Endothelial cell of hepatic sinusoid (primary cell): ENCODE data around the gene DEFB128.
"Not testable (repeated sequence)": the region's sequence is repeated elsewhere in the genome, so short reads cannot be mapped to it uniquely, and the experiment has no call there.

Source experiments
- in situ Hi-C: cut with HindIII; loops from 2 replicates; pipeline ENCODE4 v1.10.0; 2017; ENCODE audit warnings: low sequenced_read_pairs

Gene DEFB128

GRCh38 chr20:189611-190010, at the start of gene DEFB128:
DEFB128 (minus strand) TSS chr20:189711; CDS start chr20:189623, 88 bp downstream.
- in situ Hi-C loops: loop anchor here (5.0 kb wide), 1 partner anchor 52 kb away; no protein-coding TSS in a partner anchor

GRCh38 chr20:237929-238328, 48.4 kb upstream of the DEFB128 start:
- in situ Hi-C loops: loop anchor here (5.0 kb wide), 1 partner anchor 71 kb away; no protein-coding TSS in a partner anchor

- in situ Hi-C loops: loop anchor here (5.0 kb wide), 1 partner anchor 70 kb away; no protein-coding TSS in a partner anchor
Observed at GRCh38 chr20:237489-237888, 48.0 kb upstream of the DEFB128 start.

- in situ Hi-C loops: loop anchor here (5.0 kb wide), 1 partner anchor 69 kb away; no protein-coding TSS in a partner anchor
Observed at GRCh38 chr20:235891-236290, 46.4 kb upstream of the DEFB128 start.

GRCh38 chr20:227439-228105, 38.1 kb upstream of the DEFB128 start:
- in situ Hi-C loops: loop anchor here (5.0 to 10.0 kb wide), 2 partner anchors 90 to 107 kb away; no protein-coding TSS in a partner anchor

GRCh38 chr20:226958-227357, 37.4 kb upstream of the DEFB128 start, which contains the start of gene DEFB129:
DEFB129 (plus strand) TSS chr20:227258; CDS start chr20:227289, 31 bp downstream.
- in situ Hi-C loops: loop anchor here (5.0 to 10.0 kb wide), 2 partner anchors 90 to 108 kb away; no protein-coding TSS in a partner anchor

GRCh38 chr20:225879-226278, 36.4 kb upstream of the DEFB128 start:
- in situ Hi-C loops: loop anchor here (5.0 to 10.0 kb wide), 2 partner anchors 89 to 109 kb away; no protein-coding TSS in a partner anchor

- in situ Hi-C loops: loop anchor here (10.0 kb wide), 1 partner anchor 113 kb away; no protein-coding TSS in a partner anchor
Observed at GRCh38 chr20:221258-221830, 31.8 kb upstream of the DEFB128 start.

- in situ Hi-C loops: loop anchor here (10.0 kb wide), 1 partner anchor 115 kb away; no protein-coding TSS in a partner anchor
Observed at GRCh38 chr20:219290-220115, 30.0 kb upstream of the DEFB128 start.

GRCh38 chr20:217266-217665, 27.8 kb upstream of the DEFB128 start:
- in situ Hi-C loops: no loop called here

GRCh38 chr20:215796-216195, 26.3 kb upstream of the DEFB128 start:
- in situ Hi-C loops: no loop called here

- in situ Hi-C loops: no loop called here
Observed at GRCh38 chr20:214383-214782, 24.9 kb upstream of the DEFB128 start.

GRCh38 chr20:210809-211502, 21.4 kb upstream of the DEFB128 start:
- in situ Hi-C loops: no loop called here

- in situ Hi-C loops: no loop called here
Observed at GRCh38 chr20:208942-209566, 19.5 kb upstream of the DEFB128 start.

- in situ Hi-C loops: not testable (repeated sequence)
Observed at GRCh38 chr20:203630-204029, 14.1 kb upstream of the DEFB128 start.

GRCh38 chr20:199996-200395, 10.5 kb upstream of the DEFB128 start:
- in situ Hi-C loops: no loop called here

GRCh38 chr20:198225-198624, 8.7 kb upstream of the DEFB128 start:
- in situ Hi-C loops: no loop called here

- in situ Hi-C loops: no loop called here
Observed at GRCh38 chr20:187733-188132, 1.8 kb downstream of the DEFB128 start.

- in situ Hi-C loops: no loop called here
Observed at GRCh38 chr20:184288-184687, 5.2 kb downstream of the DEFB128 start.

GRCh38 chr20:168876-169275, 20.6 kb downstream of the DEFB128 start:
- in situ Hi-C loops: loop anchor here (5.0 kb wide), 1 partner anchor 68 kb away; no protein-coding TSS in a partner anchor
